ENCODE results near the gene ARHGEF39. TPM values are rescaled to one million over a fixed set of nuclear protein-coding genes. Genes with fewer than 3 reads are reported as not detected.

ARHGEF39 gene
- total RNA-seq, 1 experiment from 2014 or later: 15.4 TPM

GRCh38 chr9:35700942-35701341 is 35.9 kb upstream of the ARHGEF39 start:
- Mint-ChIP-seq H3K36me3 (ENCODE audit: insufficient read depth, unreplicated experiment) (peaks cover 12% of the 10 kb centered on the region), H3K4me1 (ENCODE audit: low read depth, unreplicated experiment) (no peaks in the 10 kb centered on the region), H3K27me3 (ENCODE audit: unreplicated experiment) (no peaks in the 10 kb centered on the region), H3K27ac (ENCODE audit: unreplicated experiment) (no peak overlapping the region), H3K4me3 (ENCODE audit: low read depth, unreplicated experiment) (no peak overlapping the region), H3K9me3 (ENCODE audit: low read depth, unreplicated experiment) (no peaks in the 10 kb centered on the region)
- no peak for TF ChIP-seq CTCF (IDR thresholded peaks at IDR 0.05; ENCODE audit: unreplicated experiment)
- no TSS peak for BruUV-seq (replicated peaks)
- no peak for DNase-seq
- CTCF ChIA-PET: no interaction called here
- intact Hi-C loops (cut with micrococcal nuclease; ENCODE audit: unreplicated experiment): no loop called here

- intact Hi-C loops (cut with micrococcal nuclease; ENCODE audit: unreplicated experiment): no loop called here
- H3K27me3 Mint-ChIP-seq (ENCODE audit: unreplicated experiment): no peaks in the 10 kb centered on the region
- no peak overlapping the region for H3K27ac Mint-ChIP-seq (ENCODE audit: unreplicated experiment)
- no peak overlapping the region for H3K4me3 Mint-ChIP-seq (ENCODE audit: low read depth, unreplicated experiment)
- DNase-seq: no peak
- TF ChIP-seq CTCF (IDR thresholded peaks at IDR 0.05; ENCODE audit: unreplicated experiment): no peak
- no peaks in the 10 kb centered on the region for H3K4me1 Mint-ChIP-seq (ENCODE audit: low read depth, unreplicated experiment)
- CTCF ChIA-PET: no interaction called here
- H3K36me3 Mint-ChIP-seq (ENCODE audit: insufficient read depth, unreplicated experiment): peaks cover 12% of the 10 kb centered on the region
- no peaks in the 10 kb centered on the region for H3K9me3 Mint-ChIP-seq (ENCODE audit: low read depth, unreplicated experiment)
- no TSS peak for BruUV-seq (replicated peaks)
Observed at GRCh38 chr9:35700031-35700430, 35.0 kb upstream of the ARHGEF39 start.

- H3K4me1 Mint-ChIP-seq (ENCODE audit: low read depth, unreplicated experiment): no peaks in the 10 kb centered on the region
- no peak for DNase-seq
- H3K9me3 Mint-ChIP-seq (ENCODE audit: low read depth, unreplicated experiment): no peaks in the 10 kb centered on the region
- H3K4me3 Mint-ChIP-seq (ENCODE audit: low read depth, unreplicated experiment): no peak overlapping the region
- intact Hi-C loops (cut with micrococcal nuclease; ENCODE audit: unreplicated experiment): loop anchor here (5.0 kb wide), 1 partner anchor 36 kb away; no protein-coding TSS in a partner anchor
- H3K27me3 Mint-ChIP-seq (ENCODE audit: unreplicated experiment): no peaks in the 10 kb centered on the region
- no peak for TF ChIP-seq CTCF (IDR thresholded peaks at IDR 0.05; ENCODE audit: unreplicated experiment)
- H3K36me3 Mint-ChIP-seq (ENCODE audit: insufficient read depth, unreplicated experiment): peaks cover 11% of the 10 kb centered on the region
- CTCF ChIA-PET: no interaction called here
- no TSS peak for BruUV-seq (replicated peaks)
- H3K27ac Mint-ChIP-seq (ENCODE audit: unreplicated experiment): no peak overlapping the region
Observed at GRCh38 chr9:35698231-35698630, 33.2 kb upstream of the ARHGEF39 start.

GRCh38 chr9:35697486-35697885 is 32.5 kb upstream of the ARHGEF39 start:
- Mint-ChIP-seq H3K4me1 (ENCODE audit: low read depth, unreplicated experiment) (no peaks in the 10 kb centered on the region), H3K27me3 (ENCODE audit: unreplicated experiment) (no peaks in the 10 kb centered on the region), H3K4me3 (ENCODE audit: low read depth, unreplicated experiment) (no peak overlapping the region), H3K27ac (ENCODE audit: unreplicated experiment) (no peak overlapping the region), H3K36me3 (ENCODE audit: insufficient read depth, unreplicated experiment) (peaks cover 6% of the 10 kb centered on the region), H3K9me3 (ENCODE audit: low read depth, unreplicated experiment) (no peaks in the 10 kb centered on the region)
- BruUV-seq (replicated peaks): TSS peak; percentile 85
- no peak for TF ChIP-seq CTCF (IDR thresholded peaks at IDR 0.05; ENCODE audit: unreplicated experiment)
- no peak for DNase-seq
- CTCF ChIA-PET: interaction anchor here (1.0 kb wide), 1 partner anchor 28 kb away, joined by 5 read pairs; no protein-coding TSS in a partner anchor
- intact Hi-C loops (cut with micrococcal nuclease; ENCODE audit: unreplicated experiment): loop anchor here (5.0 kb wide), 1 partner anchor 35 kb away; no protein-coding TSS in a partner anchor
